Cerebellar nuclear complex (tissue), 1 donor: ENCODE measurements around the gene CPNE8.

Experiments
- DNase-seq, 2 experiments: peaks; one replicate each; lab custom pipeline; 2025; lab: John Stamatoyannopoulos, UW

Gene CPNE8

GRCh38 chr12:38895446-38895845, 9.9 kb downstream of the CPNE8 start:
- DNase-seq = no peak

DNA sequence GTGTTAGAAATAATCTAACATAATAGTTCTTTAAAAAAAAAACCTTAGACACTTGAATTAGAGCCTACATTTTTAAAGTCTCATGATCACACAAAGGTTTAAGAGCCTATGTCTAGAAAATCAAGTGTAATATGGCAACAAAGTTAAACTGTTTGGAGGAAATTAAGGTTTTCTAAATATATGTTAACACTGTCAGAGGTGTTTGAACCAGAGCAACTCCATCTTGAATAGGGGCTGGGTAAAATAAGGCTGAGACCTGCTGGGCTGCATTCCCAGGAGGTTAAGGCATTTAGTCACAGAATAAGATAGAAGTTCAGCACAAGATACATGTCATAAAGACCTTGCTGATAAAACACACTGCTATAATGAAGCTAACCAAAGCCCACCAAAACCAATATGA, 12.4 kb downstream of the CPNE8 start:
- no peak for DNase-seq

DNA sequence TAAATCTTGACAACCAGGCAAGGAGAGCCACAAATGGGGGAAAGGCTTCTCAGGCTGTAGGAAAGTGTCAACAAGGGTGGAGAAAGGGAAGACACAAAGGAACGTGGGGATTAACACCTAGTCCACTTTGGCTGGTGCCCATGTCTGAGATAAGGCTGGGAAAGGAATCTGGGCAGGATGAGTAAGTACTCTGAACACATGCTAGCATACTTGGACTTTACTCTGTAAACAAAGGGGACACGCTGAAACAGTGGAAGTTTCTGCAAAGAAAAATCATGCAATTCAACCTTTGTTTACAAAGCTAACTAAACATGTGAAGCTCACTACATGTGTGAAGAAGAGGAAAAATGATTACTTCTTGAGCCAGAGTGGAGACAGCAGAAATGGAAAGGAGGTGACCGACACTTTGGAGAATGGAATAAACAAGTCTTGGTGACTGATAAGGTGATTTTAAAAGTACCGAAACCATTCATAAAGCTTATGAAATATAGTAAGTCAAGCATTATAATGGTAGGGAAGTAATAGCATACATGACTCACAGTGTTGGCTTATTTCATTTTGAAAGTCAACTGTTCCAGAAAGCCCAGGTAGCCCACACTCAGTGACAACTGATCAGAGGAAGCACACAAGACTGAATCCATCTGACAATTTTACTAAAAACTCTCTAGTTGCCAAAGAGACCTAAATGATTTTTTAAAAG, 13.2 kb downstream of the CPNE8 start:
- DNase-seq = no peak

GRCh38 chr12:38890102-38890855, 15.1 kb downstream of the CPNE8 start:
- DNase-seq = no peak

DNA sequence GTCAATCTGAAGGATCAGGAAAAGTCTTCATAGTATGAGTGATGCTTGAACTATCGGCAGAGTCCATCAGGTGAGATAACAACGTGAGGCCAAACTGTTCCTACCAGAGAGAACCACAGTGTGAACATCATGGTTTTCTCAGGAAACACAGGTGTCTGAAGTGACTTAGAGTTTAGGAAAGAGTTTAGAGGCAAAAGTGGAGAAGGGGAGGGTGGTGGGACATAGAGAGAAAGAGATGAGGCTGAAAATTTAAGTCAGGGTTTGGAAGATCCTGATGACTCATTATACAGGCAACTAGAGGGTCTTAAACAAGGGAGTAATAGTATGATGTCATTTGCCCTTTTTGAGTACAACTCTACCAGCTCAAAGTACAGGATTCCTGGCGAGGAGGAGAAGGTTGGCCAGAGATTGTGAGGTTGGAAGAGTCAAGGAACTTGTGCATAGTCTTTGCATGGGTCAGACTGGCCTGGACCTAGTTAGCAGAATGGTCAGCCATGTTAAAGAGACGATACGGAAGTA, 16.0 kb downstream of the CPNE8 start:
- no peak for DNase-seq

DNA sequence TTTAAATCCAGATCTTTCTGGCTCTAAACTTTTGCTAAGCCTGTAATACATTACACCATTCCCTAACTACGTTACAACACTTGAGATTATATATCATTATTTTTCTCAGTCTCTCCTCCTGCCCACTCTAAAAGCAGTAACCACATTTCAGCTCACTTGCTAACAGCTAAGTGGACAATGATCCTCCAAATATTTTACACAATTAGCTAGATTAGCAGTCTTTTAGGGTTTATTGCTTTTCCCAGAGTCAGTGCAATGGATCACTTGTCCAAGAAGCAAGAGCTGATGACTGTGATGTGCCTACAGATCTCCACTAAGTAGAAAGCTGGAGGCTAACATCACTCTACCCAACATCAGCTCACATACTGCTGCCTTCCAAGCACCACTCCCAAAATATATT, 17.6 kb downstream of the CPNE8 start:
- no peak for DNase-seq

- no peak for DNase-seq
Observed at GRCh38 chr12:38886931-38887330, 18.5 kb downstream of the CPNE8 start.

DNA sequence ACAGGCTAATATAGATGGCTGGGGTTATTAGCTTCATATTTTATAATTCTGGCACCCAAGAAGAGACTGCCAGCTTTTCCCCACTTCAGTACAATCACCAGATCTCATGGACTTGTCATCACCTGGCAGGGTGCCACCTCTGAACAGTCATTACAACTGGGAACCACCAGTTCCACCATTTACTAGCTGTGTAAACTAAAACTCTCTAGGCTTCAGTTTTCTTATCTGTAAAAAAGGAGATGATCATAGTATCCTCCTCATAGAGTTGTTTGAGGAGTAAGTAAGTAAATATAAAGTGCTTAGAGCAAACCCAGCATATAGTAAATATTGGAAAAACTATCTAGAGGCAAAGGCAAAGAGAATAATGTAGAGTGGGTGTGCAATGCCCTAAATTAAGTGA, 19.3 kb downstream of the CPNE8 start:
- no peak for DNase-seq

- DNase-seq = no peak
Observed at GRCh38 chr12:38884666-38885065, 20.7 kb downstream of the CPNE8 start.

- DNase-seq = no peak
Observed at GRCh38 chr12:38883629-38884134, 21.7 kb downstream of the CPNE8 start.

DNA sequence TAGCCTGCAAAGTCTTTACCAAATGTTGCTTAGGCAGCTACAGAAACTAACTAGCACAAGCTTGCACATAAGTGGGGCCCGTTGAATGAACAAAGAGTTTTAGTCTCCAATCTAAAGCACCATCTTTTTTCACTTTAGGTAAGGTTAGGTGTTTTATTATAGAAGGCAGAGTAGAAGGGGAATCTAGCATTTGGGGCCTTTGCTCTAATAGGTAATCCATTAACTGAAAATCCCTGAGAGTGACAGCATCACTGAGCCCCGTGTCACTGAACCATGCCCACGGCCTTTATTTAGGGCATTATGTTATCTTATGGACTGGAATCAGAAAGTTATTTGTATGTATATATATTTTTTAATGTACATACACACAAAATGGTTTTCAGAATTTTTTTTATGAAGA, 25.1 kb downstream of the CPNE8 start:
- no peak for DNase-seq

- DNase-seq = no peak
Observed at GRCh38 chr12:38878986-38879385, 26.4 kb downstream of the CPNE8 start.

DNA sequence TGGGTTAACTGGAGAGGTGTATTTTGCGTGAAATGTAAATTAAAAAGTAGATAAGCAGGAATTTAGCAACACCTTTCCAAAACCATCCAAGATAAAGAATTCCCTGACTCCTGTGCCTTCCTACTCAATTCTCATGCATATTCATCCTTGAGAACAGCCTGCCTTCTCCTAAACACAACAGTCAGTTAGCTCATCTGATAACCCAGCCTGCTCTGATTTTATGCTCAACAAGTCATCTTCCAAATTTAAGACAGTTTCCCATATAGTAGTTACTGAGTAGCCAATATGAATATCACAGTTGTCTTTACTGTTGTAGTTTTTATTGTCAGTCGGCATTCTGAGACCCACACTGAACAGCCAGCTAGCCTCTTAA, 27.1 kb downstream of the CPNE8 start:
- DNase-seq = no peak

DNA sequence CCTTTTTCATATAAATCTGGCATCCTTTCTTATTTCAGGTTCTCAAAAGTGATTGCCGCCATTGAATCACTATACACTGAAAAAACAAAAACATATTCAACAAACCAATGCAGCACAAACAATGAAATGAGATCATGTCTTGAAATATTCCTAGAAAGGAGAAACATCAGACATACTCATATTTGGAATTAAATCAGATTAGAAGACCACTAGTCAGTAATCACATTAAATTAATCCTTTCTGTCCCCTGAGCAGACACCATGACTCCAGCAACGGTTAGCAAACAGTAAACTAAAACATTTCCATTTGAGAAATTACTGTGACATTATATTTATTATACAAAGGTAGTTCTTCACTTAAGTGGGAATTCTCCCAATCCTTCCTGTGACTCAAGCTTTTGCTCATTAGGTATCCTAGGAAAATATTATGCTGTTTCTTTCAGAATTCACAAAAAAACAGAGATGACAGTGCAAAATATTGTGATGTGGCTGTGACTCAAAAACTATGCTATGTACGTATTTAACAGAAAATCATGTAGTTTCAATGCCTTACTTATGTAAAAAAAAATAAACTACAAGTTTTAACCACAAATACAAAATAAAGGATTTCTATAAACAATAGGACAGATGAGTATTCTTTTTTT, 29.7 kb downstream of the CPNE8 start:
- no peak for DNase-seq

- no peak for DNase-seq
Observed at GRCh38 chr12:38872561-38872960, 32.8 kb downstream of the CPNE8 start.

DNA sequence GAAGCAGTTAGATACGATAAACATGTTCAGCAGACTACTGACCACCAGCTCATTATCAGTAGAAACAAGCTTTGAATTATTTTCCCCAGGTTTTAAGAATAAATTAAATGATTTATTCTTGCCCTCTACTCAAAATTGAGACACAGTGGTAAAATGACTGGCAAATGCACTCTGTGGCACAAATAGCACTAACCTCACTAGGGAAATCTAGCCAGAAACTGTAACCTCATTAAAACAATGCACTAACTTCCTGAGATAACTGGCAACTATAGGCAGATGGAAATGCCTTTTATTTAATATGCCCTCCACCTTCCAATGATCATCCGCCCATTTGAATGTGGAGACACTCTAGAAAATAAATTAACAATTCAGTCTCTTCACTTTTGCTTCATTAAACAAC, 33.2 kb downstream of the CPNE8 start:
- no peak for DNase-seq

GRCh38 chr12:38869036-38869435, 36.4 kb downstream of the CPNE8 start:
- DNase-seq = no peak

- no peak for DNase-seq
Observed at GRCh38 chr12:38850461-38850860, 54.9 kb downstream of the CPNE8 start.

- no peak for DNase-seq
Observed at GRCh38 chr12:38847247-38847646, 58.1 kb downstream of the CPNE8 start.

DNA sequence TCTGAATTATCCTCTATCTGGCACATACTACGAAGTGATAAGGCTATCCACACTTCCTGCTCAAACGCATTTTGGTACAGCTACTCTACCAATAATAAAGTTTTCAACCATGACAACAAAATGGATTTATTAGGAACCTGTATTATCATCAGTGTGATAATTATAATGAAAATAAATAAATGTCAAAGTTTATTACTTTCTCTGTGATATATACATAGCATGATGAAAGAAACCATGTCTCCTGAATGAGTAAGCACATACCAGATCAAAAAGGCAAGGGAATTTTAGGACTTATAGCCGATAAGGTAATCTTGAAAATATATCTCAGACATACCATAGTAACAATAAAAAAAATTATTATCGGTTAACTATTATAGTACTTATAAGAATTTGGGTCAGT, 61.1 kb downstream of the CPNE8 start:
- no peak for DNase-seq

GRCh38 chr12:38838056-38838850, 67.1 kb downstream of the CPNE8 start:
- DNase-seq = no peak

GRCh38 chr12:38831715-38832114, 73.7 kb downstream of the CPNE8 start:
- DNase-seq = no peak
